HUES6 (cell line): ENCODE results near the gene LIM2.
"Not testable (repeated sequence)": the region's sequence is repeated elsewhere in the genome, so short reads cannot be mapped to it uniquely, and the experiment has no call there.

Experiments used
- H3K27ac ChIP-seq: 2 replicates; pipeline ENCODE4 v1.7.0; 2013; ENCODE audit warnings: low read depth, mild to moderate bottlenecking, low read length, inconsistent platforms
- H3K27me3 ChIP-seq: 2 replicates; pipeline ENCODE4 v1.6.1; 2013; ENCODE audit warnings: low read length; ENCODE audit not compliant: control insufficient read depth, insufficient read depth
- H3K36me3 ChIP-seq: 2 replicates; pipeline ENCODE4 v1.6.1; 2013; ENCODE audit warnings: low read length; ENCODE audit not compliant: control insufficient read depth, insufficient read depth
- H3K4me1 ChIP-seq: 2 replicates; pipeline ENCODE4 v1.6.1; 2013; ENCODE audit warnings: low read length; ENCODE audit not compliant: control insufficient read depth, insufficient read depth
- H3K4me3 ChIP-seq: 2 replicates; pipeline ENCODE4 v1.5.1; 2013; ENCODE audit warnings: low read depth, low read length
- H3K9ac ChIP-seq: one replicate; pipeline ENCODE4 v1.6.1; 2013; ENCODE audit warnings: mild to moderate bottlenecking, low read length
- H3K9me3 ChIP-seq: 2 replicates; pipeline ENCODE4 v1.6.1; 2013; ENCODE audit warnings: low read depth, low read length; ENCODE audit not compliant: control insufficient read depth, insufficient read depth

LIM2 gene

DNA sequence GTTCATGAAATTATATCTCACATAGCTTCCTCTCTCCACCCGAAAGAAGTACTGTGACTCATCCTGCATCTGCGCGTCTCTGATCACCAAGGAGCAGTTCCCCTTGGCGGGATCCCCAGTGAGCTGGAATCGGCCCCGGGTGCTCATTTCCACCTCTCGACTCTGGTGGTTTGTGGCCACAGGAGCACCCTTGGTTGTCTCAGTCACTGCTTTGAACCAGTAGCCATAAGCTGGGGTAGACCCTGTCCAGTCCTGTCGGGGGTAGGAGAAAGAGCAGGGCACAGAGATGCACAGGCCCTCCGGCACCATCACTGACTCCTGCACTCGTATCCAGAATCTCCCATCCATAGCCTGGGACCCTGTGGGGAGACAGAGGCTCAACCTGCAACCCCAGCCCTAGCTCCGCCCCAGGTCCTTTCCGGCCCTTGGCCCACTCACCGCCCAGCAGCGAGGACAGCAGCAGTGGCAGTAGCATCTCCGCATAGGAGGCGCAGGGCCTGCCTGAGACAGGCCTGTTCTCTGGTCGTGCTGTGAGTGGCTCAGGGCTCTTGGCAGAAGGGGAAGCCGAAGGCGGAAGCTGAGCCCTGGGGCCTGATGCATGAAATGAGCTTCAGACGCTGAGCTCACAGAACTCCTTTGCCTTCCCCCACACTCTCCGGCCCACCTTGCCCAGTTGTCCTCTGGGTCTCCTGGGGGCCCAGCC lies 29.5 kb upstream of the LIM2 start, which contains the start of gene SIGLEC10:
TSS of gene SIGLEC10 (minus strand) at position 536 of the 703 bp plus-strand sequence. CDS start at position 475, 61 bp downstream.
- Histone ChIP-seq H3K27me3 (peaks cover 17% of the 10 kb centered on the region), H3K36me3 (no peaks in the 10 kb centered on the region; the same call in 1 of the 2 replicates), H3K9me3 (no peaks in the 10 kb centered on the region), H3K27ac (no peak within 1 kb of the TSS), H3K9ac (no peak within 1 kb of the TSS), H3K4me3 (no peak within 1 kb of the TSS), H3K4me1 (peaks cover 7% of the 10 kb centered on the region; the same call in 1 of the 2 replicates)

DNA sequence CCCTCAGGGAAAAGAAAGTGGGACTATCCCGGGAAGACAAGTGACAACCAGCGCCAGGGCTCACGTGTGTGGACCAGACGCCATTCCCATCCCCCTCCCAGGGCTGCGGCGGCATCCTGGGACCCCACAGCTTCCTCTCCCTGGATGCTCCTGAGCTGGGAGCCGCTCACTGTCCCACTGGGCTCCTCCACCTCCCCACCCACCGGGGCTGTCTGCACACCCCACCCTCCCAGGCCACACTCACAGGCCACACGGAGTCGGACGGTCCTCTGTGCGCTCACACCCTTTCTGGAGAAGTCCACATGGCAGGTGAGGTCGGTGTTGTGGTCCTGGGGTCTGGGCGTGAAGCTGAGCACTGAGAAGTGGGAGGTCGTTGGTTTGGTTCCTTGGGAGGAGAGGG lies 28.6 kb upstream of the LIM2 start:
- not testable (repeated sequence) for H3K36me3 ChIP-seq, H3K4me3 ChIP-seq, H3K9ac ChIP-seq, H3K27ac ChIP-seq, H3K9me3 ChIP-seq, H3K4me1 ChIP-seq
- H3K27me3 ChIP-seq = peaks cover 16% of the 10 kb centered on the region

DNA sequence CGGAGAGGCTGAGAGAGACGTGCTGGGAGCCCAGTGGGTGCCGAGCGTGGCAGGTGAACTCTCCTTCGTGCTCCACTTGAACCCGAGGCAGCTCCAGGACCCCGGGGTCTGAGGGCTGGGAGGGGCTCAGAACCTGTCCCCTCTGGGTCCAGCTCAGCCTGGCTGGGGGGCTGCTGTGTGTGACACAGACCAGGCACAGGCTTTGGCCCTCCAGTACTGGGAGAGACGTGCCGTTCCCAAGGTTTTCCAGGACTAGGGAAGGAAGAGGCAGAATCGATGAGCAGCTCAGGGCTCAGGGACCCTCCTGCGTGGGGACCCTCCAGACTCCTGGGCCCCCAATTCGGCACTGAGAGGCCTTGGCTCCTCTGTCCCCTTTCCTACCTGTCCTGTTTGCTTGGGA lies 27.4 kb upstream of the LIM2 start:
- no peak overlapping the region for H3K4me3 ChIP-seq
- no peaks in the 10 kb centered on the region for H3K9me3 ChIP-seq

DNA sequence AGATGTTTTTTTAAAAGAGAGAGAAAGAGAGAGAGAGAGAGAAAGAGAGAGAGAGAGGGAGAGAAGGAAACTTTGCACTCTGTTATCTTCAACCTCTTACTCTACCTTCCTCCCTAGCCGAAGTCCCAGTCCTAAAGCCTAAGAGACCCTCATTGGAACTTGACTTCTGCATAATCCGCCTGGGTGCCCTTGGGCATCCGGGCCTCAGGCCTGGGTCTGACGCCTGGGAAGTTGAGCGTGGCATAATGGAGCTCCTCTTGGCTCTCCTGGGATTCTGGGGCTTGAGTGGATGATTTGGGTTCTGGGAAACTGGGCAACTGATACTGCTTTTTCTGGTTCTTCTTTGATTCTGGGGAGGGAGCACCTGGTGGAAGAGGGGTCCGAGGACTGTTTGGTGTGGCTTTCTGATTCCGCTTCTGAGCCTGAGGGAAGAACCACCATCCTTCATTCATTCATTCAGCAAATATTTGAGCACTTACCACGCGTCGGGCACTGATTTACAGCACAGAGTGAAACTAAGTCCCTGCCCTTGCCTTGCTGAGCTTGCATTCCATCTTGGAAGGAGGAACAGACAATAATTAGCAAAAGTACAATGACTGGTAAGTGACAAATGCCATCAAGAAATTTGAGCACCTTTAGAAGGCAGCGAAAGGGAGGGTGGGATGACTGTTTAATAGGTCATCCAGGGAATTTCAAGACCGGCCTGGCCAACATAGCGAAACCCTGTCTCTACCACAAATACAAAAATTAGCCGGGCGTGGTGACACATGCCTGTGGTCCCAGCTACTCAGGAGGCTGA lies 23.4 kb upstream of the LIM2 start:
- Histone ChIP-seq H3K9me3 (peaks cover 3% of the 10 kb centered on the region; the same call in 1 of the 2 replicates), H3K27me3 (no peaks in the 10 kb centered on the region), H3K36me3 (no peaks in the 10 kb centered on the region; the same call in 1 of the 2 replicates), H3K27ac (no peak overlapping the region), H3K4me1 (peaks cover 19% of the 10 kb centered on the region), H3K4me3 (no peak overlapping the region), H3K9ac (no peak overlapping the region)

More for the DNA sequence above, 27.4 kb upstream of the LIM2 start:
- peaks cover 3% of the 10 kb centered on the region; the same call in 1 of the 2 replicates for H3K4me1 ChIP-seq
- H3K9ac ChIP-seq = no peak overlapping the region
- H3K27me3 ChIP-seq = peaks cover 8% of the 10 kb centered on the region; the same call in 1 of the 2 replicates
- H3K27ac ChIP-seq = no peak overlapping the region
- no peaks in the 10 kb centered on the region; the same call in 1 of the 2 replicates for H3K36me3 ChIP-seq

DNA sequence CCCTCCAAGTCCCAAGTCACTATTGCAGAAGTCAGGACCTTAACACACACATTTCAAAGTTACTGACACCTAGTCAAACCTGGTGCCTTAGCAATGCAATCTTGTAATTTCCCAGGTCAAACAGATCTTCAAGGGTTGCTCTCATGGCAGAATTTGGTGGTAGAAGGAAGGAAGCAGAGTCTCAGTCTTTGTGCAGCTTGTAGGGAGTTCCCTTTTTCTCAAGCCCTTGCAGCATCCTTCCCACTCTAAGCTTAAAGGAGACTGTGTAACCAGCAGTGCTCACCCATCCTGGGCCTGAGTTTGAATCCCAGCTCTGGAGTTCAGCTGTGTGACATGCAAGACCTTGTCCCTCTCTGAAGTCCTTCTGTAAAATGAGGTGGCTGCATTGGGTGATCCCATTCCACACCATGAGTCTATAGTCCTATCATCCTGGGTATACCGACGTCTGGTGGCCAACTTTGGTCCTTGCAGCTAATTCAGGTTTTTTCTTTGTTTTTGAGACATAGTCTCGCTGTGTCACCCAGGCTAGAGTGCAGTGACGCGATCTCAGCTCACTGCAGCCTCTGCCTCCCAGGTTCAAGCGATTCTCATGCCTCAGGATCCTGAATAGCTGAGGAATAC lies 19.8 kb upstream of the LIM2 start:
- H3K27me3 ChIP-seq = no peaks in the 10 kb centered on the region
- peaks cover 20% of the 10 kb centered on the region for H3K9me3 ChIP-seq
- H3K9ac ChIP-seq = no peak overlapping the region
- no peak overlapping the region for H3K27ac ChIP-seq
- peaks cover 6% of the 10 kb centered on the region for H3K36me3 ChIP-seq
- peaks cover 19% of the 10 kb centered on the region for H3K4me1 ChIP-seq
- H3K4me3 ChIP-seq = no peak overlapping the region

DNA sequence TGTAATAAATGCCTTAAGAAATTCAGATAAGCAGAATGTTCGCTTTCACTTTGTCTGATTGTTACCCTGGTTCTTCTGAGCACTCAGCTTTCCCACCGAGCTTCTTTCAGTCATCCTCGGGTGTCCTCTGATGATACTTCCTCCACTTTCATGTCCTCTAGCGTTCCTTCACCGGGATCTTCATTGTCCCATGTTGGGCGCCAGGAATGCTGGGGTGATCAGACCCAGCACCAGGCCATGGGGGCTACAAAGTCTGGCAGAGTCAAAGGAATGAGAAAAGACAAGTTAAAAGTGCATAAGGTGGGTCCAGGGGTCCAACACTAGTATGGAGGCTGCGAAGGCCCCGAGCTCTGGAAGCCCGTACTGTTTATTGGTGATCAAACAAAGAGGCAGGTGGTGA lies 14.3 kb upstream of the LIM2 start:
- Histone ChIP-seq H3K9me3 (peaks cover 37% of the 10 kb centered on the region), H3K27me3 (no peaks in the 10 kb centered on the region), H3K36me3 (peaks cover 6% of the 10 kb centered on the region), H3K4me3 (no peak overlapping the region), H3K4me1 (no peaks in the 10 kb centered on the region), H3K9ac (no peak overlapping the region), H3K27ac (no peak overlapping the region)

DNA sequence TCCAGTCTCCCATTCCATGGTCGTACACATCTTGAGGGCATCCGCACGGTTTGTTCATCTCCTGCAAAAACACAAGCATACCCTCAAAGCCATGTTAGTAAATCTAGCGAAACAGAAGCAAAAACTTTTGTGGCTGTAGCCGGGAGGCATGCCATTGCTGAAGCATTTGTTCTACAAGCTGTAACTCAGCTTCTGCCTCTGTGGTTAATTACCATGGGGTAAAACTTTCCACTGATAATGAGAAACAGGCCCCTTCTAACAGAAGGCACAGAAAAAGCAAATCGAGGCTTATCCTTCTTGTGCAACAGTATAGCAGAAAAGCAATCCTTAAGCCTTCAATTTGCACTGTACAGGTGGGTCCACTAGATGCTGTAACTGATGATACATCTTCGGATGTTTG lies 12.2 kb upstream of the LIM2 start:
- H3K27me3 ChIP-seq, H3K9ac ChIP-seq, H3K27ac ChIP-seq, H3K4me1 ChIP-seq, H3K36me3 ChIP-seq, H3K4me3 ChIP-seq: not testable (repeated sequence)
- H3K9me3 ChIP-seq = peaks cover 29% of the 10 kb centered on the region

DNA sequence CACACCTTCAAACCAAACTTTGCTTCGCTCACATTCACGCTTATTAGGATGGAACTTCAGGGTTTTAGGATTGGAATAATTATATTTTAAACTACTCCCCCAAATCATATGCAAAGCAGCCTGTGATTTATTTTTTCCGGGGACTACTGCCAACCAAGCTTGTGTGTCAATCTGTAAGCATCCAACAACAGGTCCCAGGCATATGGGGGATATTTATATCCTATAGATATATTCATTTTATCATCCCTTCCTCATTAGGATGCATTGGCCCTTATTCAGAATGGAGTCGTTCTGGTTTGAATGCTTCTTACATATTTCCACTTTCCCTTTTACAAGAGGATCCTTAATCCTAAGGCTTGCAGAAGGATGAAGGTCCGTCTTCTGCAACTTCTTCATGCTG lies 11.5 kb upstream of the LIM2 start:
- Histone ChIP-seq H3K4me1 (0 out of 2 replicates have a peak, but pooled peaks cover 7% of the 10 kb centered on the region), H3K9me3 (peaks cover 29% of the 10 kb centered on the region), H3K27me3 (no peaks in the 10 kb centered on the region), H3K9ac (no peak overlapping the region), H3K36me3 (peaks cover 6% of the 10 kb centered on the region), H3K27ac (no peak overlapping the region), H3K4me3 (no peak overlapping the region)

DNA sequence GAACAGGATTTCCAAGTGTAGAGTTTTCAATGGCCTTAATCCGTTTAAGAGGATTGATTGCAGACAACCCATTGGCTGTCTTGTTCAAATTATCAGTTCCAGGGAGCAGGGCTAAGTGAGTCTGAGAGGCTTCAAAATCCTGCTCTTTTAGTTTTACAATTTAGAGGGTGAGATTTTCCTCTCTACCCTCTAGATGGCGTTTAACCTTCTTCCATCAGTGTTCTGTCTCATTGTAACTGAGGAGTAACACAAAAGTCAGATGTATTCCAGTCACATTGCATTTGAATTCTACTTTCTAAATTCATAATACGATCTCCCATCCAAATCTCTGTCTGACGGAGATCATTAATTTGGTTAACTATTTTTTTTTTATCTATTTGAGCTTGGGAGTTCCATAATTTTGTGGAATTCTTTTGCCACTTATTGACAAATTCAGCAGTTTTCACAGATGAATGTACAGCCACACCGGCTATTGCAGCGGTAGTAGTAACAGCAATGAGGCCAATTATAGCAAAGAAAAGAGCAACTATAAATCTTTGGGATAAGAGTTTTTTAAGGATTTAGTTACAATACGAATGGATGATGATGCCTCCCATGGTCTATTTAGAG lies 10.4 kb upstream of the LIM2 start:
- Histone ChIP-seq H3K27me3 (no peaks in the 10 kb centered on the region), H3K9ac (no peak overlapping the region), H3K27ac (no peak overlapping the region), H3K4me3 (no peak overlapping the region), H3K9me3 (peaks cover 23% of the 10 kb centered on the region), H3K4me1 (peaks cover 11% of the 10 kb centered on the region; the same call in 1 of the 2 replicates), H3K36me3 (peaks cover under 1% of the 10 kb centered on the region; the same call in 1 of the 2 replicates)

DNA sequence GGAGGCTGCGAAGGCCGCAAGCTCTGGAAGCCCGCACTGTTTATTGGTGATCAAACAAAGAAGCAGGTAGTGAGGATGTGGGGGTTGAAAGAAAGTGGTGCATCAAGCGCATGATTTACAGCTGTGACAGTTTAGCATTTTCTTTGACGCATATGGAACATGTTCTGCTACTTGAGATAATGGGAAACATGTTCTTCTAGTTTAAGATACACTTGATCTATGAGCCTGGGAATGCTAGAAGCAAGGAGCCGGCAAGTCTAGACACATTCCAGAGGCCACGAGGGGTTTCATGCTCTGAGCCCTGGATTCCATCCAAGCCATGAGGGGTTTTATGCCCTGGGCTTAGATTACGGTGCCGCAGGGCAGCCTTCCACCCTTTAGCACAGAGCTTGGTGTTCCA lies 9.7 kb upstream of the LIM2 start:
- not testable (repeated sequence) for H3K36me3 ChIP-seq, H3K4me3 ChIP-seq, H3K27me3 ChIP-seq, H3K27ac ChIP-seq, H3K9ac ChIP-seq
- Histone ChIP-seq H3K4me1 (peaks cover 11% of the 10 kb centered on the region; the same call in 1 of the 2 replicates), H3K9me3 (peaks cover 16% of the 10 kb centered on the region)
